ENCODE measurements around the gene METTL2B.
"Not testable (repeated sequence)": the region's sequence is repeated elsewhere in the genome, so short reads cannot be mapped to it uniquely, and the experiment has no call there.

DNA sequence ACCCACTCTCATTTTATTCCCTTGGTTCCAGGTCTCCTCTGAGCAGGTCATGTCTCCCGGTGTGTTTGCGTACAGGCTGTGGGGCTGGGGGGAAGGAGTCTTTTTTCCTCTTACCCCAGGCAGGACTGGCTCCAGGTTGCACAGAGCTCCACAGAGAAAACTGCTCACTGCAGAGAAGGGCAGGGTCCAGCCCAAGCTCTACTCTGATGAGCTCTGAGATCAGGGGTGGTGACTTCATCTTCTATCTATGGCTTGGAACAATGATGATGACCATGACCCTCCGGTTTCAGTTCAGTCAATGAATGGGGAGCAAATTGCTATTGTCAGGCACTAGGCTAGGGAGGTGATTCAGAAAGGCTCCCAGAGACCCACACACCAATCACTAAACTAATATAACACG, 49.0 kb downstream of the METTL2B start:
- not testable (repeated sequence) for TF ChIP-seq NR3C1 (CRISPR knock-in tag; conservative IDR thresholded peaks at IDR 0.05; ENCODE audit: low read depth); MAX (CRISPR knock-in tag; IDR thresholded peaks at IDR 0.05); FOXP1 (CRISPR knock-in tag; IDR thresholded peaks at IDR 0.05; ENCODE audit: borderline replicate concordance); ETV6 (CRISPR knock-in tag; IDR thresholded peaks at IDR 0.05); NR2C2 (CRISPR knock-in tag; IDR thresholded peaks at IDR 0.05); ZBTB21 (CRISPR knock-in tag; IDR thresholded peaks at IDR 0.05; ENCODE audit: borderline replicate concordance); TP53 (CRISPR knock-in tag; IDR thresholded peaks at IDR 0.05)
- TF ChIP-seq, protein P1, sequence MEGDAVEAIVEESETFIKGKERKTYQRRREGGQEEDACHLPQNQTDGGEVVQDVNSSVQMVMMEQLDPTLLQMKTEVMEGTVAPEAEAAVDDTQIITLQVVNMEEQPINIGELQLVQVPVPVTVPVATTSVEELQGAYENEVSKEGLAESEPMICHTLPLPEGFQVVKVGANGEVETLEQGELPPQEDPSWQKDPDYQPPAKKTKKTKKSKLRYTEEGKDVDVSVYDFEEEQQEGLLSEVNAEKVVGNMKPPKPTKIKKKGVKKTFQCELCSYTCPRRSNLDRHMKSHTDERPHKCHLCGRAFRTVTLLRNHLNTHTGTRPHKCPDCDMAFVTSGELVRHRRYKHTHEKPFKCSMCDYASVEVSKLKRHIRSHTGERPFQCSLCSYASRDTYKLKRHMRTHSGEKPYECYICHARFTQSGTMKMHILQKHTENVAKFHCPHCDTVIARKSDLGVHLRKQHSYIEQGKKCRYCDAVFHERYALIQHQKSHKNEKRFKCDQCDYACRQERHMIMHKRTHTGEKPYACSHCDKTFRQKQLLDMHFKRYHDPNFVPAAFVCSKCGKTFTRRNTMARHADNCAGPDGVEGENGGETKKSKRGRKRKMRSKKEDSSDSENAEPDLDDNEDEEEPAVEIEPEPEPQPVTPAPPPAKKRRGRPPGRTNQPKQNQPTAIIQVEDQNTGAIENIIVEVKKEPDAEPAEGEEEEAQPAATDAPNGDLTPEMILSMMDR (IDR thresholded peaks at IDR 0.05) = not testable (repeated sequence)
